HG02884 (cell line): ENCODE data around the gene UPP1.

ENCODE experiments used
- ATAC-seq: cut with Tn5 transposase; IDR thresholded peaks from one replicate; pipeline ENCODE4 v1.9.1; 2021; ENCODE audit warnings: mild to moderate bottlenecking, moderate library complexity; ENCODE audit not compliant: unreplicated experiment

Gene UPP1

DNA sequence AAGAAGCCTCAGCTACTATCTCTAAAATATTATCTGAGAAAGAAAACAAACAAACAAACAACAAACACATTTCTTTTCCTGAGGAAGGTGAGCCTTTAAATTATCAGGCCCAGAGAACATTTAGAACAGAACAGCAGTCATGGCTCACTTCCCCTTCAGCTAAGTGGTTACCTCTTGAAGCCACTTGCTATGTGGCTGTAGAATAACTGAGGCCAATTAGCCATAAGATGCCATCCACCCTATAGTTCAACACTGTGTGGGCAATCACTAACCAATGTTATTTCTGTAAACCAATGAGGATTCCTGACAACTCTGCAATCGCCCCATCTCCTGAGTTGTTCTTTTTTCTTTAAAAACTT is 3.7 kb upstream of the UPP1 start:
- no peak for ATAC-seq

DNA sequence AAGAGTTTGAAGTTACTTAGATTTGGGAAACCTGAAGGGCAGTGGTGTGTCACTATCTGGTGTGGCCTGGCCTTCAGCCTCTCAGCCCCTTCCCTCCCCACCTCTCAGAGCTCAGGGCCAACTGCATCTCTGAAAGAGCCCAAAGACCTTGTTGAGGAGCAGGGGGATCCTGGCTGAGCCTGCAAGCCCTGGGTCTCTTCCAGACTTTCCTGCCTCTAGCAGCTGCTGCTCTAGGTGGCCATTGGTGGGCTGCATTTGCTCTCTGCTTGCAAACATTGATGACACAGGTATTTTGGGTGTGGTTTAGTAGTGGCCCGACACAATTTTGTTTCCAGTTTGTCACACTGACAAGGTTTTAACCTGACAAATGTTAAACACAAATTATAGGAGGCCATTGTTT is 3.1 kb upstream of the UPP1 start:
- ATAC-seq, result no peak

DNA sequence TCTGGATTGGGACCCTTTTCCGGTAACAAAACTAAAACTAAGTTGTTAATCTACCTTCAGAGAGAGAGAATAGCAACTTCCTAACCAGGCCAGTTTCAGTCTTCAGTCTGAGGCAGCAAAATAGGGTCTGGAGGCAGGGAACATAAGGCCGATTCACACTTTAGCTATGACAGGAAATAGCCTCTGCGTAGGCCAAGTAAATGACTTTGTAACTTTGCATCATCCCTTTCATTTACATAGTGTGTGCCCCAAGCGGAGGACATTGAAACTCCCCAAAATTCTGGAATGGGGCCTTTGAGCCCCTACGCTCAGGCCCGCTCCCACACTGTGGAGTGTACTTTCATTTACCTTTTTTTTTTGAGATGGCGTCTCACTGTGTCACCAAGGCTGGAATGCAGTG is 1.7 kb upstream of the UPP1 start:
- peak; percentile 13 for ATAC-seq

DNA sequence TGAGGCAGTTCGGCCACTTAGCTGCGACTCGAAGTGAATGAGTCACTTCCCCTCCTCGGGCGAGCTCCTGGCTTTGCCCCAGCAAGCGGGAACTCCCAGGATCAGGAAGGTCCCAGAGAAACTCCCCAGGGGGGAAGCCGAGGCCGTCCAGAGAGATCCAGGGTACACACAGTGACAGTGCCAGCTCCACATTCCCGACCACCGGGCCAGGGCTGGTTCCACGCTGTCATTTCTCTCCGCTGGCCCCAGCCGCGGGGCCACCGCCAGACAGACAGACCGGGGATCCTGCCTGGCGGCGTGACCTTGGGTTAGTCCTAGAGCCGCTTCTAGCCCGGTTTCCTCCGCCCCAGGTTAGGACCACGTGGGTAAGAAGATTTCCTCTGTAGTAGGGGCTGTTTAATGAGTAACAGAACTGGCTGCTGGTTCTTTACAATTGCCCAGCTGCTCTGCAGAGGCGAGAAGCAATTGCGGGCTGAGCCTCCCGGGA is 463 bp upstream of the UPP1 start:
- peak; percentile 51 for ATAC-seq

DNA sequence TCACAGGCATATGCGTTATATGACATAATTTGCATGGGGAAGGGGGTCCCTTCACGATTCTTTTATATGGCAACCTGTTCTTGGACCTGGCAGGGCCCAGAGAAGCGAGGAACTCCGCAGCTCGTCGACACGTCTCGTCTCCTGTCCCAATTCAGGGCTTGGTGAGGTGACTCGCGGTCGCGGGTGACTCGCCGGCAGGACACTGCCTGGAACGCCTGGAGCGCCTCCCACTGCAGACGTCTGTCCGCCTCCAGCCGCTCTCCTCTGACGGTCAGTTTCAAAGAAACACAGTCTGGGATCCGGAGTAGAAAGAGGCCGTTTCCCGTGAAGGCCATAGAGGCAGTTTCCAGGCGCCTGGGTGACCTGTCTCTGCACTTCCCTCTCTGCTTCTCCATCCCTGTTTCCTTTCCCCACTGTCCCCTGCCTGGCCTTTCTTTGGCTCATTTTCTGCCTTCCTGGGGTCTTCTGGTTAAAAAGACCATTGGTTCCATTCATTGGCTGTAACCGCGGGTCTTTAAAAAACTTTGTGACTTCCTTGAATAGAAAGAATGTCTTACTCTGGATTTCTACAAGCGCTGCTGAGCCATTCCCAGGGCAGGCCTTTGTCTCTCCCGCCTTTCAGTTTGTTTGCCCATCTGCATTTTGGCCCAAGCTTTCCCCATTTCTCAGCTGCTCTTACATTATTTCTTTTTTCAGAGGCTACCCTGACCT is 1.2 kb downstream of the UPP1 start:
- no peak for ATAC-seq

DNA sequence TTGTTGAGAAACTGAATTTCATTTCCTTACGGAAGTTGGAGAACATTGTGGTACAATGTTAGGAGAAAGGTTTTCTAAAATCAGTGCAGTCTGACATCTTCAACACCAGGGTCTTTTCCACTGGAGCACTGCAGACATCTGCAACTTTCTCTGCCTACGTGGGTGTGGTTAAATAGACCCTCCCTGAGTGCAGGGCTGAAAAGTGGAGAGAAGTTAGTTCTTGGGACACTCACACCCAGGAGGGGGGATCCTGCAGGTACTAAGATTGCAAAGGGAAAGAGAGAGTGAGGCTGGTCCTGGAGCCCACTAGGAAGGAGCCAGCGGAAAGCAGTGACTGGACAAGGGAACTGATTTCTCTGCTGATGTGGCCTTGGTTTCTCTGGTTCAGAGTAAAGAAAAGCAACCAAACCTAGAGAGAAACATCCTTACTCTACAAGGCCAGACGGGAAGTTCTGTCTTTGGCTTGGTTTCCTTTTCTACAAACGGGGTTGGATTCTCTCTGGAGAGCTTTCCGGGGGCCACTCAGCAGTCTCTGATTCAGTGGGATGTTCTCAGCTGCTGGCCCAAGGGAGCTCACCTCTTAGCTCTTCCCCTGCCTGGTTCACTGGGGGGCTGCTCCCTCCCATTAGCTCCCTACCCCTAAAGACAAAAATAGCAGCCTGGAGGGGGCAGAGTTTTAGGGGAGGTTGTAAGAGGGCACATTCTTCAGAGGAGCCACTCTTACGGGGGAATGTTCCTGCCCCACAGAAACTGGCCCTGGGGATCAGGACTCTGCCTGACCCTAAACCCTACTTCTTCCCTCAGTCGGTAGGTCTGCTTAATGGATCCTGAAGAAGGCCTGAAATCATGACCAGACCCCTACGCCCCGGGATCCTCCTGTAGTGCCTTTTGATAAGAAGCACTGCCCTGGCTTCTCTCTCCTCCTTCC is 2.7 kb downstream of the UPP1 start:
- ATAC-seq, result no peak

DNA sequence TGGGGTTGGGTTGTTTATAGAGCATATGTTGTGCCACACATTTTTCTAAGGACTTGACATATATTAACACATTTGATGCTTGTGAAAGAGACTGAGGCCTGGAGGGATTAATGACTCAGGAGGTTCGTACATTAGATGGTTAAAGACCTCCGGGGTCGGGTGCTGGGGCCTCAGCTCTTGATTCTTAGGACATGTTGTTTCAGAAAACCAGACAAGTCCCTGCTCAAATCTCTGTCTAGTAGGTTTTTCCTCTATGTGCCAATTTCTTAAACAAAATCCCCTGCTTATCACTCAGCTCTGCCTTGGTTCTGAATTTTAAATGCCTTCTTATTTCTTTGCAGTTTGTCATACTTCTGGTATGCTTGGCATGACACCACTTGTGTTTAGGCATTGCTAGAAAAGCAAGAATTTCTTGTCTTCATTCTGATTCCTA is 5.8 kb downstream of the UPP1 start:
- no peak for ATAC-seq

DNA sequence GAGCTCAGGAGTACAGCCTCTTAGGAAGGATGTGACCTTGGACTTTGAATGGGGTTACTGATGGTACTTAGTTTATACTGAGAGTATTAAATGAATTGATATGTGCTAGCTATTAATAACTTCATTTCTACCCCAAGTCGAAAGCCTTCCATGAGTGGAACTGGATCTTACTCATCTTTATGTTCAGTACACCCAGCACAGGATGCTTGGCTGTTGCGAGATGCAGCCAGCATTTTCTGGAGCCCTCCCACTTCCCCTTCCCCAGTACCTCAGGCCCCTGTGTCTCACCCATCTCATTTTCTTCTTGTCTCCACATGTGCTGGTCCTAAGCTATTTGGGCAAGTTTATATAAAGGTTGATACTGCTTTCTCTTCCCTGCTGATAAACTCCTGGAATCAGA is 7.2 kb downstream of the UPP1 start:
- ATAC-seq, result no peak

DNA sequence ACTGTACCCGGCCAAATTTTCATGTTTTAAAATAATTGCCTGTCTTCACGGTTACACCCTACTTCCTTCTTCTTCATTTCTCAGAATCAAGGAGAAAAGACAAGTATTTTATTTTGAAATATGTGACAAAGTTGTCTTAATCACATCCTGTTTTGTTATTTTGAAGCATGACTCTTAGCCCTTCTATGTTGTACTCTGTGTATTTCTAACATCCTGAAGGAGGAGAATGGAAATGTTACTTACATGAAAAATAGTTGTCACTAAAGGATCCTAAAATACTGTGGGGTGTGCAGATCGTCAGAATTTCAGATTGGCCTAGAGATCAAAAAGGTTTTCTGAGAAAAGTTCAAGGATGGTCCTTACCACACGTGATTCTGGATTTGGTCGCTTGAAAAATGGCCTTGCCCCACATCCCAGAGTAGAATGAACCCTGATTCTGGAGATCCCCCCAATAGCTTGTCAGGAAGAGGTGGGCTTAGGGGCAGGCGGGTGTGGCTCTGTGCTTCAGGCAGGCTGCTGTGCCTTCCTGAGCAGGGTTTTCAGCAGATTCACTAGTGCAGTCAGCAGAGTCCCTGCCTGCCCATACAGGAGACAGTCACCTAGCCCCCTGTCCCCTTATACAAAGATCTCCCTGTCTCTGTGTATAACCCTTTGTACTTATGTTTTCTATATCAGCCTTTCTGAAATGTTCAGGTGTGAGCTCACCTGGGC is 8.6 kb downstream of the UPP1 start:
- ATAC-seq, result no peak

DNA sequence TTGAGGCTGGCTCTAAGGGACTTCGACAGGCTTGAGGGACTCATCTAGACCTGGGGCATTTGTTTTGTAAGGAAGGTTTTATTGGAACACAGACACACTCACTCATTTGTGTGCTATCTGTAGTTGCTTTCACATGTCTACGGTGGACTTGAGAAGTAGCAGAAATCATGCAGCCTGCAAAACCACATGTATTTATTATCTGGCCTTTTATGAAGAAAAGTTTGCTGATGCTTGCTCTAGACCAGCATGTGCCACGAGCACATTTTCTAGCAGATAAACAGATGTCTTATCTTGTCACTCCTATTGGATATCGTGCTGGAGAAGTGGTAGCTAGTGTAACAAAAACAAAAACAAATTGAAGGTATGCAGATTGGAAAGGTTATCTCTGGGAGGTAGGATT is 9.8 kb downstream of the UPP1 start:
- ATAC-seq, result no peak

DNA sequence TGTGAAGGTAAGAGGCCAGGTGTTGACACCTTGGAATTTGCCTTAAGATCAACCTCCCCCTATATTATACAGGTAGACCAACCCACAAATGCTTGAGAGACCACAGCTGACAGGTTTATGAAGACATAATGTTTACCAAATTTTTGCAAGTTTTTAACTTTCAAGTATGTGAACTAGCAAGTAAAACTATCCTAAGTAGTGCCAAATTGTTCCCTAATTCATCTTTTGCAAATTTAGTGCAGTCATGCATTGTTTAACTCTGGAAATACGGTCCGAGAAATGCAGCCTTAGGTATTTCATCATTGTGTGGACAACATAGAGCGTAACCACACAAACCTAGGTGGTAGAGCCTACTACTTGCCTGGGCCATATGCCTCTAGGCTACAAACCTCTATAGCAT is 10.7 kb downstream of the UPP1 start:
- no peak for ATAC-seq

DNA sequence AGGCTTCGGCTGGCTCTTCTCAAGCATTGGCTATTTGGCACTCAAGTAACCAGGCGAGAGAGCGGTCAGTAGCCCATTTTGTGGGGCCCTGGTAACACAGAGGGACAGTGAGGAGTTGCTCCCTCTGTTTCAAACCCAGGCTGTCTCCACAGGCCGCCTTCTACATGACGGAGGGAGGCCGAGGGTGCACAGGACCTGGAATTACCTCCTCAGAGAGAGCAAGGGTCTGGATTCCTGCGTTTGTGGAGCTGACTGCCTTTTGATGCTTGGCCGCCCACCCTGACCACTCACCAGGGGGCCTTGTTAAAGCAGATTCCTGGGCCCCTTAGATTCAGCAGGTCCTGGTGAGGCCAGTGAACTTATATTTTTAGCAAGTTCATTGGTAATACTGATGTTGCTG is 12.3 kb downstream of the UPP1 start:
- no peak for ATAC-seq

DNA sequence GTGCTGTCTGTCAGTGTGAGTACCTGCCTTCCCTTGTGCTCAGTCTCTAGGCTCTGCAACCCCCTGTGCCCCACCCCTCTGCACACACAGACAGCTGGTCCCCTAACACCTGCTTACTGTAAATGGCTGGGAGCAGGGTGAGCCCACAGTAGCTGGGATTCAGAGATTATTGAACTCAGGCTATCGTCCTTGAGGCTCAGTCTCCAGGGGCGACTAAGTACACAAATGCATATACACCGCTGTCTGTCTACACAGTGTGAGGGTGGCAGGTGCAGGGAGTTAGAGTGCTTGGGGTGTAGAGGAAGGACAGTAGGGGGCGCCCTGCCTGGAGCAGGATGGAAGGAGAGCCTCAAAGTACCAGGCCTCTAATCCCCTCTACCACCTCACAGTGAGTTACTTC is 12.9 kb downstream of the UPP1 start:
- ATAC-seq, result no peak

DNA sequence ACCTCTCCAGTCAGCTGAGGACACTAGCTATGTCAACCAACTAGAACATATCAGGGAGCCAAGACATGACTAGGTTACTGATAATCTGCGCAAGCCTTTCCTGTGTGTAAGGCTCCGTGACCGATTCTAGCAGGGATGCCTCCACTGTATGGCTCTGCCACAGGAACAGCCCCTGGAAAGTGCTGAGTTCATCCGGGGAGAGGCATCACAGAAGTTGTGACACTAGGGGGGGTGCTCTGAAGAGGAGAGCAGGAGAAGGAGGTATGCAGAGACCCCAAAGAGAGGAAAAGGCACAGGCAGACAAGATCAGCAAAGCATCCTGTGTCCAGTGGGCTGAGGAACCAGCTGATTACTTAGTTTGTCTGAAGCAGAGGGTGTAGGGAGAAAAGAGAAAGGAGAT is 13.5 kb downstream of the UPP1 start:
- no peak for ATAC-seq

DNA sequence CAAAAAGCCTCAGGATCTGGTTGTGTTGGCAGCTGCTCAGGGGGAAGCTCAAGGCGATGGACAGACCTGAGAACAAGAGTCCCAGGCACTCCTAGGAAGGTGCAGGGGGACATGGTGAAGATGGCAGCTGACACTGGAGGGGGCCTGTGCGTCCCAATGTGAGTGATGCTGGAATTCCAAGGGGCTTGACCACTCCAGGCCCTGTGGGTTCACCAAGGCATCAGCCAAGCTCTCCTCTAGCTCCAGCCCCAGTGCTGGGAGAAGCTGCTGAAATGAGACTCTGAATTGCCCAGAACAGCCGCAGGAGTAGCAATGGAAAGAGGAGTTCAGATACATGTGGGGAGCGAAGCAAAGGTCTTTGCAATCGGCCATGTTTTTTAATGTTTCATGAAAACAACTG is 16.0 kb downstream of the UPP1 start:
- ATAC-seq, result no peak

DNA sequence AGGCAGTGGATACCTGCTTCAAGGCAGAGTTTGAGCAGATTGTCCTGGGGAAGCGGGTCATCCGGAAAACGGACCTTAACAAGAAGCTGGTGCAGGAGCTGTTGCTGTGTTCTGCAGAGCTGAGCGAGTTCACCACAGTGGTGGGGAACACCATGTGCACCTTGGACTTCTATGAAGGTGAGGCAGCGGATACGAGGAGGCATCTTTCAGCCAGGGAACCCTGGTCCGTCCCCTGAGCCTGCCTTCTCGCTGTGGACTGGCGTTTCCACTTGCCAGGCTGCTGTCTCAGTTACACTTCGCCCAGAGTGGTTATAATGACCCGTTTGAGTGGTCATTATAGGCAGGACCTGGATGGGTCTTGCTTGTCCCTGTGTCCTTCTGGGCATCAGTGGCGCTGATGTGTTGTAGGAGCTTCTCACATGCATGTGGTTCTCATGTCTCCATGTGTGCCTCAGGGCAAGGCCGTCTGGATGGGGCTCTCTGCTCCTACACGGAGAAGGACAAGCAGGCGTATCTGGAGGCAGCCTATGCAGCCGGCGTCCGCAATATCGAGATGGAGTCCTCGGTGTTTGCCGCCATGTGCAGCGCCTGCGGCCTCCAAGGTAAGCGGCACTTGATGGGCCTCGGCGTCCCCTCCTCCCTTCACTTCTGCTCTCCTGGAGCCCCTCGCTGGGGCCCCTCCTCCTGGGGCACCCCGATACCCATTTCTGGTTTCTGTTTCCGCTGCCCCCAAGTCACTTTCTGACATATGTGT is 18.0 kb downstream of the UPP1 start:
- no peak for ATAC-seq

DNA sequence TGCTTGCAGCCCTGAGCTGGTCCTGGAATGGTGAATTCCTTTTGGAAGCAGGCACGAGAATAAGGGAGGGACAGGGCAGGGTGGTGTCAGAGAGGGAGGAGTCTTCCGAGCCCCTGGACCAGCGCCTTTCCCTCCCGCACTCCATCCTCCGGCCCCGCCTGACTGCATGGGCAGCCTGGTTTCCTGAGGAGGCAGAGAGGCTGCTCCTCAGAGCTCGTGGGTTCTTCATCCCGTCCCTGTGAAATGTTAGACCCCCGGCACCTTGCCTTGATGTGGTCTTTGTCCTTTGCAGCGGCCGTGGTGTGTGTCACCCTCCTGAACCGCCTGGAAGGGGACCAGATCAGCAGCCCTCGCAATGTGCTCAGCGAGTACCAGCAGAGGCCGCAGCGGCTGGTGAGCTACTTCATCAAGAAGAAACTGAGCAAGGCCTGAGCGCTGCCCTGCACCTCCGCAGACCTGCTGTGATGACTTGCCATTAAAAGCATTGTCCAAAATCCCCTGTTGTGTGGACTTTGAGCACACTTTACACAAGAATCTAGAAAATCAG is 18.9 kb downstream of the UPP1 start:
- ATAC-seq, result no peak

DNA sequence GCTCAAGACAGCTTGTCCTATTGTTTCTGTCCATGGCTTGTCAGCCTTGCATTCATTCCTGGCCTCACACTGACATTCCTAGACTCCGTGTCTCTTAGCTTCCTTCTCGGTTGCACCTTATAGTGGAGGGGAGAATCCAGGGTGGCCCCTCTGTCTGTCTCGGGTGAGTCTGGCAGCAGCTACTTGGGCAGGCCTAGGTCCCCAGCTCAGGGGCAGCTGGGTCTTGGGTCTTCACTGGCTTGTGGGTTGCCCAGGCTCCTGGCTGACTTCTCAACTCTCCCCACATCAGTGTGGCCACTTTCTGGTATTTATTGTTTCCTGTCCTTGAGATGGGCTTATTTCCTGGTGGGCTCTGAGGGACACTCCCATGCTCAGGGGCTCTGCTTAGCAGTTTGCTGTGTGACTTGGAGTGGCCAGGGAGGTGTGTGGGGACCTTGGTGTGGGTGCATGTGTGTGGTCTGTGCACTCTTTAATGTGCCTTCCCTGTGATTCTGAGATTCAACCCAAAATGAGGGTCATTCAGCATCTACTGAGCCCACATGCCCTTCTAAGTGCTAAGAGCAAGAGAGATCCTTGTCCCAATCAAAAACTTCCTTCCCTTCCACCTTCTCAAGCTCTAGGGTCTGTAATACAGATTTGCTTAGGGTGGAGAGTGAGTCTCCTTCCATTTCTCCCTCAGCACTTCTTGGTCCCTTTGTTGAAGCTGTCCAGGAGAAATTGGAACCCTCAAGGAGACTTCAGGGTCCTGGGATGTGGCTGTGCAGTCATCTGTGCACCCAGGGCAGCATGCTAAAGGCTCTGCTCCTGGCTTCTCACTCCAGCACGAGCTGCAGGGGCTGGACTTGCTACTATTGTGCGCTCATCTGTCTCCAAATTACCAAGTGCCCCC is 20.1 kb downstream of the UPP1 start:
- no peak for ATAC-seq

DNA sequence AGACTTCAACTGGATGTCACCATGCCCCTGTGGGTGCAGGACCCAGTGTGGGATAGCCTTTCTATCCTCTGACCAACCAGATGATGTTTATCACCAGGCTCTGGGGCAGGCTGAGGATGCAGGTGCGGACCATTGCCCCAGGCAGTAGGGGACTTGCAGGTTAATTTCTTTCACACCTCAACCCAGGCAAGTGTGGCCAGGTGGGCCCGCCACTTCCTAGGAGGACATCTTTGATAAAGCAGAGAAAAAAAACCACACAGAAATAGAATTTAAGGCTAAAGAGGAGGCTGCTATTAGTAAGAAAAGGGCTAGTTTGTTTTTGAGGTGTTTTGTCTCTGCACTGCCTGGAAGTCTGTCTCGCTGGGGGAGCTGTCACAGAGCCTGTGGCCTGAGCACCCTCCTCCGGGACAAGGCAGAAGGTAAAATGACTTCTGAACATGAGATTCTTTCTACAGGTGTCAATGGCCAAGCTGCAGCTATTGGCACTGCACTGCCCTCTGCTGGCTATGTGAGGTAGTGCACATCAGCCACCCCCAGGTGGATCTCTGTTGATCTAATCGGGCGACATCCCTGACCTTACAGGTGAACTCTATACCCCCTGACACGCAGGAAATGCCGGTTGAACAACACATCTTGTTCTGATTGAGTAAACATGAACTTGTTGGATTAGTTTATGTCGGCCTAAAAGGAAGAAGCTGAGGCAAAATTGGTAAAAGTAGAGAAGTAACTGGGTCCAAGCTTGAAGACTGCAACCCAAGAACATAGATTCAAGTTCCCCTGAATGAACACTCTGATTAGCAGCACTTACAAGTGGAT is 21.0 kb downstream of the UPP1 start:
- ATAC-seq, result peak; percentile 89
